HS-27A (cell line): ENCODE measurements around the gene CDKN1C.

Experiments
- DNase-seq: peaks from one replicate; pipeline ENCODE4 v3.0.0-alpha.2; 2012; ENCODE audit warnings: low read depth, missing footprints

CDKN1C gene

GRCh38 chr11:2847561-2847960, 38.0 kb downstream of the CDKN1C start:
- no peak for DNase-seq

- no peak for DNase-seq
These were observed 39.1 kb downstream of the CDKN1C start for GRCh38 chr11:2846470-2846869.

- no peak for DNase-seq
These were observed 39.5 kb downstream of the CDKN1C start for GRCh38 chr11:2846056-2846455.

- no peak for DNase-seq
These were observed 40.6 kb downstream of the CDKN1C start for GRCh38 chr11:2844996-2845395.

GRCh38 chr11:2844116-2844842, 41.3 kb downstream of the CDKN1C start:
- DNase-seq, result no peak

GRCh38 chr11:2843551-2843950, 42.0 kb downstream of the CDKN1C start:
- DNase-seq, result no peak

GRCh38 chr11:2842876-2843275, 42.7 kb downstream of the CDKN1C start:
- DNase-seq, result no peak

GRCh38 chr11:2841411-2842190, 44.0 kb downstream of the CDKN1C start:
- no peak for DNase-seq

GRCh38 chr11:2839395-2839943, 46.1 kb downstream of the CDKN1C start:
- DNase-seq, result no peak

GRCh38 chr11:2838676-2839294, 46.8 kb downstream of the CDKN1C start:
- DNase-seq, result no peak

- no peak for DNase-seq
These were observed 47.5 kb downstream of the CDKN1C start for GRCh38 chr11:2838091-2838490.

GRCh38 chr11:2837651-2838050, 47.9 kb downstream of the CDKN1C start:
- no peak for DNase-seq

GRCh38 chr11:2837096-2837601, 48.4 kb downstream of the CDKN1C start:
- no peak for DNase-seq

GRCh38 chr11:2836315-2837095, 49.1 kb downstream of the CDKN1C start:
- DNase-seq, result no peak

- no peak for DNase-seq
These were observed 49.8 kb downstream of the CDKN1C start for GRCh38 chr11:2835751-2836150.

- DNase-seq, result no peak
These were observed 50.3 kb downstream of the CDKN1C start for GRCh38 chr11:2835296-2835695.

- DNase-seq, result no peak
These were observed 50.9 kb downstream of the CDKN1C start for GRCh38 chr11:2834503-2835273.

- DNase-seq, result no peak
These were observed 51.7 kb downstream of the CDKN1C start for GRCh38 chr11:2833716-2834502.
